ENCODE measurements around the gene FAM20B. TPM values are rescaled to one million over a fixed set of nuclear protein-coding genes. Genes with fewer than 3 reads are reported as not detected.

FAM20B gene
- total and polyA plus RNA-seq, 2 of the 8 experiments (the other 6 are each of a cell fraction or from before 2014, with no cell fraction given): 8.3 to 36.6 TPM

- TF ChIP-seq GABPA (IDR thresholded peaks at IDR 0.05; ENCODE audit: borderline replicate concordance, insufficient read depth, low read length): no peak
Measured at GRCh38 chr1:179082999-179083335, 57.3 kb downstream of the FAM20B start (continued).
